NAMALWA (cell line): ENCODE measurements around the gene KCNJ6.
"Not testable (repeated sequence)": the region's sequence is repeated elsewhere in the genome, so short reads cannot be mapped to it uniquely, and the experiment has no call there.

Experiments used
- DNase-seq: peaks from one replicate; pipeline ENCODE4 v3.0.0-alpha.2; 2015; ENCODE audit warnings: low spot score

KCNJ6 gene

DNA sequence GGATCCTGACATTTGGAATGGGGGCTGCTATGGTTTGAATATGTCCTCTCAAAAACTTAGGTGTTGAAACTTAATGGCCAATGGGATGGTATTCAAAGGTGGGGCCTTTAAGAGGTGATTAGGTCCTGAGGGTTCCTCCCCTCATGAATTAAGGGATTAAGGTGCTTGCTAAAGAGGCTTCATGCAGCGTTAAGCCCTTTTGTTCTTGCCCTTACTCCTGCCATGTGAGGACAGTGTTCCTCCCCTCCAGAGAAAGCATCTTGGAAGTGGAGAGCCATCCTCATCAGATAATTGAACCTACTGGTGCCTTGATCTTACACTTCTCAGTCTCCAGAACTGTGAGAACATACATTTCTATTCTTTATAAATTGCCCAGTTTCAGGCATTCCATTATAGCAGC, 146.6 kb downstream of the KCNJ6 start:
- DNase-seq: no peak

DNA sequence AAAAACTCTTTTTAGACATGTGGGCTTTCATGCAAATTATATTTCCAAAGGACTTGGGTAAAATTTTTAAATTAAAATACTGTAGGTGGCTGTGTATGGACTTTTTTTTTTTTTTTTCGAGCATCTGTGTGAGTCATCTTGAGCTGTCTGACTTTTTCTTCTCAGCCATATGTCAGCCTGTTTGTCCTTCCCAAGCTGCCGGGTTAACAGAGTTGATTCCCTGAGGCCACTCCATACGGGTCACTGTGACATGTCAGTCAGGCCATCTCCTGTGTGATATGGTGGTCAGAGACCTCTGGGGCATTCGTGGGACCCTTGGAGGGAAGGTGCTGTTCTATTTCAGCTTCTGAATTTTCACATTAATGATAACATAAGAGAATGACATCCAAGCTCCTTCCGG, 148.3 kb downstream of the KCNJ6 start:
- DNase-seq: no peak

DNA sequence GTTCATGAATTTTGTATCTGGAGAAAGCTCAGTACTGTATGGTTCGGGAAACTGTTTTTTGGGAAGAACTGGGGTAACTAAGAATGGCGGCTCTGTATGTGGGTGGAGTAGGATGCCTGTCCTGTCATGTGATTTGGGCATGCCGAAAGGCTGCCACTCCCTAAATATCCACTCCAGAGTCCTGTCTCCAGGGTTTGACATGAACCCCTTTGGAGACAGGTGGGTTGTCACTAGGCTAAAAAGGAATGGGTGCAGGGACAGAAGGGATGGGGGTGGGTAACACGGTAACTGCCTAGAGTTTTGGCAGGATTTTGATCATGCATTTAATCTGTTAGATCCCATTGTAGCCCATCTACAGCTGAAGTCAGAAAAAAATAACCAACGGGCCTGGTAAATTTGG, 150.1 kb downstream of the KCNJ6 start:
- no peak for DNase-seq

DNA sequence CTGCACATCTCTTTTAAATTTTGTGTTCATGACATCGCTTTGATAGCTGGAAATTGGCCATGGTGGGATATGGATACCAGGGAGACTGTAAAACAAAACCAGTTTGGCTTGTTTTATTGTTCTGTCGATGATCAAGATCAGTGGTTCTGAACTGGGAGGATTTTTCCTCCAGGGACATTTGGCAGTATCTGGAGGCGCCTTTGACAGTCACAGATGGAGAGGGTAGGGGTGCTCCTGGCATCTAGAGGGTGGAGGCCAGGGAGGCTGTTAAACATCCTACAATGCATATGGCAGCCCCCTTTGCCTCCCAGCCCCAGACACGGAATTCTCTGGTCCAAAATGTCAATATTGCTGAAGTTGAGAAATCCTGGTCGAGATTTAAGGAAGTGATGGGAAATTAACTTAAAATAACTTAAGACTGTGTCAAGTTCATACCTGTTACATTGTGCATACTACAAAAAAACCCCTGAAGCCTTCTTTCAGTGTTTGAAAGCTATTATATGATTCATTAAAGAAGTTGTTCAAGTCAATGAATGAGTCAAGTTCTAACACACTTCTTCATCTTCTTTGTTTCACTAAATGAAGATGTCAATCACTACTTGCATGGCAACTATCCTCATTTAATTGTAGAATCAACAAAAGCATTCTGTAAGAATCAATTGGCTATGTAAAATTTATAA, 150.9 kb downstream of the KCNJ6 start:
- no peak for DNase-seq

DNA sequence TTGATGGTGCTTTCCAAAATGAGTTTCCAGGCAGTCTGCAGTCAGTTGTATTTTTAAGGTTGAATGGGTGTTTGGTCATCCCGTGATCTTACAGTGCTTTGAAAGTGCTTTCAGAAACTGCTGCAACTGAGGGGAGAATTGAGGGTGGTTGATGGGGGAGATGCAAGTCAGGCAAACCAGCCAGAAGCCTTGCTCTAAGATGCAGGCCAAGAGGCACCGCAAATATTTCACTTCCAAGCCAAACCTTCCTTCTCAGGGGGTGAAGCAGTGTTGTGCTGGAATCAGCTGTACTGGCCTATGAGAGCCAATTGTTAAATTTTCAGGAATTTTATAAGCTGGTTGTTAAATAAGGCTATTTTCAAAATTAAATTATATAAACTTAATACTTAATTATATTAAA, 151.6 kb downstream of the KCNJ6 start:
- no peak for DNase-seq

DNA sequence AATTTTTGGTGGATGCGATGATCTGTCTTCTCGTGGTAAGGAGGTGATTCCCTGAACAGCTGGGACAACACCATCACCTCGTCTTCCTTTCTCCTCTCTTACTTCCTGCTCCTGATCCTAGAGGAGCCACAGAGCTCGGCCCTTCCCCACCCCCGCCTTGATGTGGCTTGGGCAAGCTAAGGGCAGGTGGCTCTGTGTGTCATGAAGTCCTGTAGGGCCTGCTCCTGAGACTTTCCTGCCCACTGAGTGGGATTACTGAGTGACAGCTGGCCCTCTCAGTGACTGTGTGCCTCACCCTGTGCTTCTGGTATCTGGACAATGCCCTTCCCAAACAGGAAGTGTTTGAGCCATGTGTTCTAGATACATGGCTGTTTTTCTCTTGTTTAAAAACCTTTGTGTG, 153.0 kb downstream of the KCNJ6 start:
- DNase-seq: no peak

DNA sequence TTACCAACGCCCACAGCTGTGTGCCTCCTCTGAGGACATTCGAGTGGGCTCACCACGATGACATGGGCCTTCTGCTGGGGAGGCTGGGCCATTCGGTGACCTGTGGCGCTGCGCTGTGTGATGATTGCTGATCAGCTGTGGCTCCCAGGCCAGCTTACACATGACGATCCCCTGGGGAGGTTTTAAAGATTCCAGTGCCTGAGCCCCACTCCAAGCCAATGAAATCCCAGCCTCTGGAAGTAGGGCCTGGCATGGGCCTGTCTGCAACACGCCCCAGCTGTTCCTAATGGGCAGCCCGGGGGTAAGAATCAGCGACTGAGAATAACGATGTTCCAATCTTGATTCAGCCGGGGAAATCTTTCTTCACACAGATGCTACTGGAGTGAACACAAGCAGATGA, 153.7 kb downstream of the KCNJ6 start:
- no peak for DNase-seq

DNA sequence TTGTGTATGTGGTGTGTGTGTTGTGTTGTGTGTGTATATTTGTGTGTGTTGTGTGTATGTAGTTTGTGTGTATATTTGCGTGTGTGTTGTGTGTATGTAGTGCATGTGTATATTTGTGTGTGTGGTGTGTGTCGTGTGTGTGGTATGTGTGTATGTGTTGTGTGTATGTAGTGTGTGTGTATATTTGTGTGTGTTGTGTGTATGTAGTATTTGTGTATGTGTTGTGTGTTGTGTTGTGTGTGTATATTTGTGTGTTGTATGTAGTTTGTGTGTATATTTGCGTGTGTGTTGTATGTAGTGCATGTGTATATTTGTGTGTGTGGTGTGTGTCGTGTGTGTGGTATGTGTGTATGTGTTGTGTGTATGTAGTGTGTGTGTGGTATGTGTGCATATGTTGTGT, 154.9 kb downstream of the KCNJ6 start:
- DNase-seq: not testable (repeated sequence)

DNA sequence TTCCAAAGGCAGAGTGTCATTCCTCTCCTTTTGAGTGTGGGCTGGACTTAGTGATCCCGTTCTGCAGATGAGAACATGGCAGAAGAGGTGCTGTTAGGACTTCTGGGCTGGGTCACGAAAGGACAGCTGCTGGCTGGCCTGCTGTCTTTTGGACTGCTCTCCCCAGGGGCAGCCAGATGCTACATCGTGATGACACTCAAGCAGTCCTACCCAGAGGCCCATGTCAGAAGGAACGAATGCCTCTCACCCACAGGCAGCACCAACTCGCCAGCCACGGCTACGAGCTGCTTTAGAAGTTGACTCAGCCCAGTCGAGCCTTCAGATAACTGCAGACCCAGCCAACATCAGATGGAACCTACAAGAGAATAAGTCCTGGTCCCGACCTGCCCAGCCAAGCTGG, 156.5 kb downstream of the KCNJ6 start:
- DNase-seq: no peak

DNA sequence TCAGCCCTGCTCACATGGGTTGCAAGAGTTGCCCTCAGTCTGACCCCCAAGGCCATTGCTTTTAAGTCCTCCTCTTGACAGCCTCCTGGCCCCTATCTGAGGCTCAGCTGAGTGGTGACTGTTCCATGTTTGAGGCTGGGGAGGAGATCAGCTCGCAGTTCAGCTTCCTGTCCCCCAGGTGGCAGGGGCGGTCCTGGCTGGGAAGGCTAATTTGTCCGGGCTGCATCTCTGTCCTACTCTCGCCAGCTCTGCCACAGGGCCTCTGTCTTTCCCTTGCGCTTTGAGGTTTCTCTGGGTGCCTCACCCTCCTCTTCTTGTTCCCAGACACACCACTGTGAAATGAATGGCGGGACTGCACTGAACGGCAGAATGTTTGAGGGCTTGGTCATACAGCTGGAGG, 157.3 kb downstream of the KCNJ6 start:
- peak; percentile 47 for DNase-seq

DNA sequence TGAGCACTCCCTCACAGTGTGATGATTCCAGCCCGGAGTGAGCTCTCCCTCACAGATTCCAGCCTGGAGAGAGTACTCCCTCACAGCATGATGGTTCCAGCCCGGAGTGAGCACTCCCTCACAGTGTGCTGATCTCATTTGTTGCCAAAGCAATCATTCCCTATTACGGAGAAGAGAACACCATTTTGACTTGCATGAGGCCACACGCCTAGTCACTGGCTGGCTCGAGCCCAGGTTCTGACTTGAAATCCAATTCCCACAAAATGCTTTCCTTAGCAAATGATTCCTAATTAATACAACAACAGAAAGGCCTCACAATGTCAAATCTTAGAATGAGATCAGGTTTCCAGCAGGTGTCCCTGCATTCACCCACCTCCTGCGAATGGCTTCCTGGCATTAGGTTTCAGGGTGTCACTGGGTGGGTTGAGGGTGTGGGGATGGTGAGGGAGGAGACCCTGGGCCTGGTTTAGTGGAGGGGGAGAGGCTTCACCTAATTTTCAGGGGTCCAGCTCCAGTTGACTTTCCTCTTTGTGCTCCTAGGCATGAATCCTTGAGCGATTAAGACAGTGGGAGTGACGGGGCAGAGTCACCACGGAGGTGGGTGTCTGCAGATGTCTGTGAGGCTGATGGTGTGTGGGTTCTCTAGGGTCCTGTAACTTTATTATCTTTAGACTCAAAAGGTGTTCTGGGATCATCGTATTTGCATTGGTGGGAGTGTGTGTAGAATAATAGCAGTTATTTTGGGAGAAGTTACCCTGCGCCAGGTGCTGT, 158.5 kb downstream of the KCNJ6 start:
- no peak for DNase-seq

DNA sequence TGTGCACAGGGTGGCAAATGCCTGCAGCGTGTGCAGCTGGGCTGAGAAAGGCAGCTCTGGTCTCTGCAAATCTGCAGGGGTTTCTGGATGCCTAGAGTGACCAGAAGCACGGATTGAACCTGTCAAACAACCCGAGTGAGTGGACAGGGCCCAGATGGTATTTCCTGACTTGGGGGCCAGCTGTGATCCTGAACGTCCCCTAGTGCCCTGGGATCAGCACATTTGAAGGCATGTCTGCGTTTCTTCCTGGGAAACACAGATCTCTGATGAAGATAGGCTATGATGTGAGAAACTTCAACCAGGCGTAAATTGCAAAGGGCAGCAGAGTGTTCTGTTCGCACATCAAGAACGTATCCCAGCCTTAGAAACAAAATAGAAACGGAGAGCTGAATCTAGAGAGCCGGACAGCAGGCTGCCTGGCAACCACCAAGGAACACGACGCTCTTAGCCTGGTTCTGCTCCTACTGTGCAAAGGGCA, 163.1 kb downstream of the KCNJ6 start:
- DNase-seq: no peak

DNA sequence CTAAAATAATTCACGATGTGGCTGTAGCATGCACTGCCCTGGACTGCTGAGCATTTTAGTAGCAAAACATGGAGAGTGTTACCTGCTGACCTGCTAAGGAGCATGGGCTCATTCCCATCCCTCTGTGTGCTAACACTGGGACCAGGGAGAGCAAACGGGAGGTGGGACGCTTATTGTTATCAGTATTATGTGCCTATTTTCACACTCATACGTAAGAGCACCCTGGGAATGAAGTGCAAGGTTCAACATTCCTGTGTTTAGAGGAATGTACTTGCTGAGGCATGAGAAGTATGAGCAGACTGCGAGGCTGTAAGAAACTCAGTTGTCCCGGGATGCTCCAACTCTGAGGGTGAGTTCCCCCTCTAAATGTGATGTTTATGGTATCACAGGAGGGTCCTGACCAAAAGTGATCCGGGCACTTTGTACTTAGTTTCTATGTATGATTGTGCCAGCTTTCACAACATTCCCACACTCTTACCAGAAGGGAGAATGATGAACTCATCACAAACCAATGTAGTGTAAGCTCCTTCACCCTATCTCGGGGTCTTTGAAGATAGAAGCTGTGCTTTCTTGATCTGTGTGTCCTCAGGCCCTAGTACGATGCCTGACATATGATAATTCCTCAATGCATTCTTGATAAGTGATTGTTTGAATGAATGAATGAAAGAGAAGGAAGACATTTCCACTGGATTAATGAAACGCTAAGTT, 164.8 kb downstream of the KCNJ6 start:
- DNase-seq: no peak

DNA sequence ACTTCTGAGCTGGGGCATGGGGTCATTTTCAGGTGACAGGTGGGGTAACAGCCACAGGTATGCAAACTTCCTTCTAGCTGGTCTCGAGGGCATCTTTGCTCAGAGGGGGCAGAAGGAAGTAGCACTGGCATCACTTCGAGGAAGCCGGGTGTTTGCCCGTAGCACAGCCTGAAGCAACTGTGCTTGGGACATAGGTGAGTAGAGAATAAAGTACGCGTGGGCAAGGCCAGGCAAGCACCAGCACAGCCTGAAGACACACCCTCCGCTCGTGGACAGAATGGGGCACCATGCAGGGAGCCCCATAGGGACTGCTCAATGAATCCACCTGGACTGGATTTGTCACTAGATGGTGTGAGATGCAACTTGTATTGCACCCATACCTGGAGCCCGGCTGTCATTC, 167.1 kb downstream of the KCNJ6 start:
- DNase-seq: no peak

DNA sequence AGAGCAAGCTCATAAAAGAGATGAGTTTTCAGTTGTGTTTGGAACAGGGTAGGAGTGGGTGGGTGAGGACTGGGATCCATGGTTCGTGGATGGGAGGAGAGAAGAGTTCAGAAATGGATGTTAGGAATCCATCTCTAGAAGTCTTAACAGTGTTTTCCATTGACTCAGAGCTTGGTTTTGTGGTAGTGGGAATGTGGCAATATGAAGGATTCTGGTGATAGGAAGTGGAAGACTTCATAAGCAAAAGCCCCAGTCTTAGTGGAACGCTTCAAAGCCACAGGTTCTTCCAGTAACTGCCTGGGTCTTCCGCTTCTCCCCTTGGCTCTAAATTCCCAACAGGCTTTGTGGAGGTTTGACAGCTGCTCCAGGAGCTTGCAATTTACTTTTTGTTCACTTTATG, 167.9 kb downstream of the KCNJ6 start:
- no peak for DNase-seq

DNA sequence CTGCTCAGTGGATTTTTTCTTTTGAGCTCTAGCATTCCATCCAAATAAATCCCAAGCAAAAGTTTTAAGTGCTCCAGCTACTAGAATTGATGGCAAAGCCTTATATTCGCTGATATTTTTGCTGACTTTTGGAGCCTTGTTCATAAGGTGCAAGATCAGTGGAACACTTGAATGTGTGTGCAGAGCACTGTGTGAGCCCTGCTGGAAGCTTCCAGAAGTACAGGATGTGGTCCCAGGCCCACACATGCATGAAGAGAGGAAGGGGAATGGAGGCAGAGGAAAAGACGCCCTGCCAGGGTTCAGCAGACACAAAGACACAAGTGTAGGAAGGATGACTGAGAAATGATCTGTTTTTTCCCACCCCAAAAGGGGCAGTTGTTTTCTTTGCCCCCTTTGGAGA, 169.4 kb downstream of the KCNJ6 start:
- no peak for DNase-seq

DNA sequence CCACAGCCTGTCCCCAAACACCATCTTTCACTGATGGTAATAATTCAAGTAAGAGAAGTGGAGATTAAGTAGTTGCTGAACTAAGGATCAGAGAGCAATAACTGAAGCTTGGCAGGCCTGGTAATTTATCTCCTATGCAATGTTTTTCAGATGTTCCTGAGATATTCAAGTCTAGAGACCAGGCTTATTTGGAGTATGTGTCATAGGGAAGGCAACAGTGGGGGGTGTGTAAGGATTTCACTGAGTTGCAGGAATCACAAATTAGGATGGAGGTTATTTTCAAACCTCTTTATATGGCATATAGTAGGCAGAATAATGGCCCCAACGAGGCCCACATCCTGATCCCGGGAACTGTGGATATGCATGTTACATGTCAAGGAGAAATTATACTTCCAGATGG, 171.7 kb downstream of the KCNJ6 start:
- DNase-seq: no peak

DNA sequence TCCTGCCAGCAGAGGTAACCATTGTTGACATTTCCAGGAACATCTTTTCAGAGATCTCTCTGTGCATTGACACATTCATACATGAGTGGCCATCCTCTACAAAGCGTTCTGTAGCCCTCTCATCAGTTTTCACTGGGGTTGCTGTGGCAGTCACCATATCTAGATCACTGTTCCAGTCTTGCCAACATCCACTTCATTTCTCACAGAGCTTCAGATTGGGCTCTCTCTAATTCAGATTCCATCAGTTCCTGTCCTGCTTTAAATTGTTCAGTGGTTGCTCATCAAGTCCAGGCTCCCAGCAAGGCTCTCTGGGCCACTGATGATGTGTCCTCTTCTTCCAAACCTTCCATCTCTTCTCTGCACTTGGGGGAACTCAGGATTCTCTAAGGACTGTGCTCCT, 173.7 kb downstream of the KCNJ6 start:
- DNase-seq: peak; percentile 15

DNA sequence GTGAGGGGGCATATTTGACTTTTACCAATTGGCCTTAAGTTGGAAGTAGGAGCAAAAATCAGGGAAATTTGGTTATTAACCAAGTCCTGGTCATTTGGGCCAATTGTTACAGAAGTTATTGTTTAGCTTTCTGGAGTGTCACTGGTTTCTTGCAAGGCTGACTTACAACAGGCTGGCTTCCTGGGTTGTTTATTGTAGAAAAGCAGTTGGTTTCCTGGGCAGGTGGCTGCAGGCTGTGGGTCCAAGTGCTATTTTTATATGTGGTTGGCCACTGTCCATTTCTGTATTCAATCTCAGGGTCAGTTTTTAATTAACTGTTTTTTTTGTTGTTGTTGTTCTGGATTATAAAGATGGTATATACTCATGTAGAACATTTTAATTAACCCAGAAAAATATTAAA, 174.1 kb downstream of the KCNJ6 start:
- DNase-seq: peak; percentile 23

DNA sequence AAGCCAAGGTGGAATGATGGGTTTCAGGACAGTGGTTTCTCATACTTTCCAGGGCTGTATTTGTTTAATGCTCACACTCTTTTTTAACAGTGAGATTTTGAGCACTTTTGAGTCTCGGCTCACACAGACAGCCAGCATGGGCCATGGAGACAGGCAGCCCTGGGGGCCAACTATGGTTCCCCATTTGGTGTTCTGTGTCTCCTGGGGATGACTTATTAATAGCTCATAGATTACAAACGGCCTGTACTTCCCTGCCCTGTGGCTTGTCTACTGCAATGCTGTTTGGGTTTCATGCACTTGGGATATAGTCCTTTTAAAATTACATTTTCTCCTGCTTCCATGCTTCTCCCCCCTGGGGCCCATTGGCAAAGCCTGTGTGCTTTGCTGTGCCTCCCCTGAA, 178.3 kb downstream of the KCNJ6 start:
- DNase-seq: no peak

DNA sequence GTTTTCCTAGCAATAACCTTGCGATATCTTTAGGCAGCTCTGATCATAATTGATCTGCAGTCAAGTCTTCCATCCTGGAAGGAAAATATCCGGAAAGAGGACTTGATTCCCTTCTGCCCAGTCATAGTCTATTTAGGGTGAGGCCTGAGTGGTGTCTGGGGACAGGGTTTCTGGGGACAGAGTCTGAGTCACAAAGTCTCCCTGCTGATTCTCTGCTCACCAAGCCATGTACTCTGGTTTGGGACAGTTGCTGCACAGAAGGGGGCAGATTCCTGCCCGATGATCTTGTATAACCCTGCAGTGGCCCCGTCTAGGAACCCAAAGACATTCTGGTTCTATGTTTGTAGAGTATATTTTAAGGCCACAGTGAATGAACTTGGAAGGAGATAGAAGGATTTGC, 178.8 kb downstream of the KCNJ6 start:
- DNase-seq: no peak

DNA sequence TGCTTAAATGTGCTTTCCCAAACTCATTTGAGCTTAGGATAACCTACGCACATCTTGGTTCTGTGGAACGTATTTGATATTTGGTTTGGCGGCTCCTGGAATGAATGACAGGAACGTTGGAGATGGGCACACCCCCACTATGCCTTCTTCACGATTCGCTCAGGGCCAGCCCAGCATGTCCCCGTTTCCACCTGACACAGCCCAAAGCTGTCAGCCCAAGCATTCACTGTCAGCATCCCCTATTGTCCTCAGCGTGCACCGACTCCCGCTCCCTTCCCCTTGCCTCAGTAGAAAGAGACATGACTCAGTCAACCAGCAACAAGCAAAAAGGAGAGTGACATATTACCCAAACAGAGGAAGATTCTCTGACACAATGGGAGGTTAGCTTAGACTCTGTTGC, 181.4 kb downstream of the KCNJ6 start:
- DNase-seq: no peak

DNA sequence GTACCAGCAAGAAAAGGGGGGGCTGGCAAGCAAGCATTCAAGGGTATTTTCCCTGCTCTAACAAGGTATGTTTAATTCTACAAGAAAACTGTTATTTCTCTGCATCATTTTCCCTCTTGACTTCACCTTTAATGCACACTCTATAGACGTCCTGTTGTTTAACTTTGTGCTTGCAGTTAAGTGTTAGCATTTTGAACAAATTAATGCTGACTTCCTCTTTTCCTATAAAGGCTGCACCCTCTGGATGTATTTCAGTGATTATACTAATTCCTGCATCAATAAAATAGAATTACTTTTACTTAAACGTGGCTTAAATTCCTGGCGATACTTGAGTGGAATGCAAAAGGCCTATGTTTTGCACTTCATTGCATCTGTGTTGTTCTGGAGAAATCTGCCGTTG, 183.3 kb downstream of the KCNJ6 start:
- no peak for DNase-seq
